CMK (cell line): ENCODE data around the gene TBC1D28.
"Not testable (repeated sequence)": the region's sequence is repeated elsewhere in the genome, so short reads cannot be mapped to it uniquely, and the experiment has no call there.

Experiments used
- DNase-seq: peaks from one replicate; pipeline ENCODE4 v3.0.0-alpha.2; 2010; ENCODE audit warnings: low read depth

Gene TBC1D28

DNA sequence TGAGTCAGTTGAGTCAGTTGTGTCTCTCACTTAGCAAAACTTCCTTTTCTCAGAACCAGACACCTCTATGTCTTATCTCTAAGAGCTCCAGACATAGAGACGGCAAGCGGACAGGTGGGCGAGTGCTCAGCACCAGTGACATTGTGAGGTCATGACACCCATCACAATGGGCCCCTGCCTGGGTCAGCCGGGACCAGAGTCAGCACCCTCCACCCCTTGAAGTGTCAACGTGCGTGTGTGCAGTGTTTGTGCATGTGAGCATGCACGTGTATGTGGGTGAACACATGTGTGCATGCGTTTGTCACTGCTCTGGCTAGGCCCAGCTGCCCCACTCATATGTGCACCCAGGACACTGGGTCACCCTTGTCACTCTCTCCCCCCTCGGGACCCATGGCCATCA, at the start of gene TBC1D28:
TSS of gene TBC1D28 (minus strand) at position 101 of the 400 bp plus-strand sequence. CDS start 3,039 bp downstream, outside the sequence.
- not testable (repeated sequence) for DNase-seq

DNA sequence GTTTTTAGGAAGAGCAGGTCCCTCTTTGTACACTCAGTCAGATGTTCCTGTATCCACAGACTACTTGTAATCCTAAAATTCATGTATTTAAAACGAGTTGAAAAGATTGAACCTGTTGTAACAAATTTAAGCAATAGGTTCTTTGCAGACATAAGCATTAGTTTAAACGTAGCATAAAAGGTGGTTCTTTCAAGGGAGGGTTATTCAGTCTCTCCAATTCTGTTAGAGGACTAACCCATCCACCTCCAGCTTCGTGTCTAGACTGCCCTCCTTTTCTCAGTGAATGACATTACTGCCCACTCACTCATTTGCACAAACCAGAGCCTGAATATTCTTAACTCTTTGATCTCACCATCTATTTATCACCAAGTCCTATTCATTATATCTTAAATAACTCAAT, 38.5 kb upstream of the TBC1D28 start:
- DNase-seq = not testable (repeated sequence)

- DNase-seq = peak; percentile 52
These were observed 37.8 kb upstream of the TBC1D28 start, which contains the start of gene FOXO3B for GRCh38 chr17:18681767-18682571. Gene FOXO3B, minus strand, starts transcription at chr17:18682314. Its CDS starts 663 bp downstream, at chr17:18681651.

DNA sequence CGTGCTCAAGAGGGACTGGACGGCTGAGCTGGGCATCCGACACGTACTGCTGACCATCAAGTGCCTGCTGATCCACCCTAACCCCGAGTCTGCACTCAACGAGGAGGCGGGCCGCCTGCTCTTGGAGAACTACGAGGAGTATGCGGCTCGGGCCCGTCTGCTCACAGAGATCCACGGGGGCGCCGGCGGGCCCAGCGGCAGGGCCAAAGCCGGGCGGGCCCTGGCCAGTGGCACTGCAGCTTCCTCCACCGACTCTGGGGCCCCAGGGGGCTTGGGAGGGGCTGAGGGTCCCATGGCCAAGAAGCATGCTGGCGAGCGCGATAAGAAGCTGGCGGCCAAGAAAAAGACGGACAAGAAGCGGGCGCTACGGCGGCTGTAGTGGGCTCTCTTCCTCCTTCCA, 33.2 kb upstream of the TBC1D28 start:
- not testable (repeated sequence) for DNase-seq

- DNase-seq = not testable (repeated sequence)
These were observed 32.7 kb upstream of the TBC1D28 start for GRCh38 chr17:18676928-18677327.

DNA sequence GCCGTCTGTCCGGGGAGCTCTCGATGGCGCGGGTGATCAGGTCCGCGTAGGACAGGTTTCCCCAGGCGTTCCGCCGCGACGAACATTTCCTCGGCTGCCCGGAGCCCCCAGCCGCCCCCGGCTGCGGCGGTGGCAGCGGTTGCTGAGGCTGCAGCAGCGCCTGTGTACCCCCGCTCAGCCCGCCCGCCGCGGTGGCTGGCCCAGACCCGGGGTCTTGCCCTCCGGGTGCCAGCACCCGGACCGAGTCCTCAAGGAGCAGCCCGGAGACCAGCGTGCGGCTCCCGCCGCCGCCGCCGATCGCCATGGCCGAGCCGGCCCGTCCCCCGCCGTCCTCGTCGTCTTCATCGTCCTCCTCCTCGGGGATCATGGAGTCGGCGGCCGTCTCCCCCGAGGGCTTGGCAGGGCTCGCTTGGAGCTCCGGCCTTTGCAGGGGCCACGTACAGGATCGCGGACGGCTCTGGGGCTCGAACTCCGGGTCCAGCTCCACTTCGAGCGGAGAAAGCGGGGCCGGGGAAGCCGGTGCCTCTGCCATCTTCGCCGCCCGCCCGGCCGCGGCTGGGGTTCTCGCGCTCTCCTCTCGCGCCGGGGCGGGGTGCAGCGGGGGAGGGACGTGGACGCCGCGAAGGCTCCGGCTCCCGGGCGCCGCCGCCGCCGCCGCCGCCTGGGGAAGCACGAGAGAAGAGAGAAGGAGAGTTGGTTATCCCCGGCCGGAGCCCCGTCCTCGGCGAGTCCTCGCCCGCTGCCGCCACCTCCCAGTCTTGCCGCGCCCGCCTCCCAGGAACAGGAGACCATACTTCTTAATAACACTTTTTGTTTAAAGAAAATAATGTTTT, 28.4 kb upstream of the TBC1D28 start:
- not testable (repeated sequence) for DNase-seq

DNA sequence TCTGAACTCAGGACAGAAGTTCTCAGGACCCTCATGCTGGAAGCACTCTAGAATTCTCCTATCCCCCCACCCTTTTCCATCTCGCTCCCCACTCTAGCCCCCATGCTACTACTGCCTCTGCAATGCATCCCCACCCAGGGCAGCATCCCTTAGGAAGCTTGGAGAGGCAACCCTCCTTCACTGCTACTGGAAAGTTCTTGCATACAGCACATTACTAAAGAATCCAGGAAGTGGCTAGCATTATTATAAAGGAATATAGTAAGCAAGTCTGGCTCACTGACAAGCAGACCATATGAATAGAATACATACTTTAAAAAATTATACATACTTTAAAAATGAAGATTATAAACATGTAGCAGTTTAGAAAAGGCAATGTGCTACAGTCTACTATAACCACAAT, 24.4 kb upstream of the TBC1D28 start:
- DNase-seq = not testable (repeated sequence)

DNA sequence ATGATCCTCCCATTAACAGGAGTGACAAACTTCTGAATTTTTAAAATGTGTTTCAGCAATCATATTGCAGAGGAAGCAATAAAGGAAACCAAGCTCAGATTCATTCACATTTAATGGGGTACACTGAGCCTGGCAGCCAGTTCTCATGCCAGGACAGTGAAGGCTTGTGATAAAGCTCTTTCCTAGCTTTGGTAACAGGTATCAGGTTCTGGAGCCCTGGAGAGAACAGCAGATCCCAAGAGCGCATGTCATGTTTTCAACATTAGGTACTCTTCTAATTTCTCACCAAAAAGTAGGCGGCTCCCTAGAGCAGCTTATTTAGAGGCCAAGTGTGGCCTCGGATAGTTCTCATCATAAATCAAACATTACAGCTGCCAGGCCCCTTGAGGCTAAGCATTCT, 23.3 kb upstream of the TBC1D28 start:
- not testable (repeated sequence) for DNase-seq

DNA sequence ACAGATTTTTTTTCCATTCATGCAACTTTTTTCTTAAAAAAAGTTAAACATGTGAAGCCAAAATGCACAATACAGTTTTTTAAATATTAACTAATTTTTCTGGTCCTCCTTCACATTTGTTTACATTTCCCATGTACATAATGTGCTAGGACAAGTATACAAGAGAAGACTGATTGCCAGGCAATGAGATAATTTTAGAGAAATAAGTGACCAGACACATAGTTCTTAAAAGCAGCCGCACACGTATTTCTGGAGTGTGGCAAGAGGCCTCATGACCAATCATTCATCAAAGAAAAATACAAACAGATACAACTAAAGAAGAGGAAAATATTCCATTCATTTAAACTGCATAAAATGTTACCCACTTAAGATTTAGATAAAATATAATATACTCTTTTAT, 22.1 kb upstream of the TBC1D28 start:
- not testable (repeated sequence) for DNase-seq

DNA sequence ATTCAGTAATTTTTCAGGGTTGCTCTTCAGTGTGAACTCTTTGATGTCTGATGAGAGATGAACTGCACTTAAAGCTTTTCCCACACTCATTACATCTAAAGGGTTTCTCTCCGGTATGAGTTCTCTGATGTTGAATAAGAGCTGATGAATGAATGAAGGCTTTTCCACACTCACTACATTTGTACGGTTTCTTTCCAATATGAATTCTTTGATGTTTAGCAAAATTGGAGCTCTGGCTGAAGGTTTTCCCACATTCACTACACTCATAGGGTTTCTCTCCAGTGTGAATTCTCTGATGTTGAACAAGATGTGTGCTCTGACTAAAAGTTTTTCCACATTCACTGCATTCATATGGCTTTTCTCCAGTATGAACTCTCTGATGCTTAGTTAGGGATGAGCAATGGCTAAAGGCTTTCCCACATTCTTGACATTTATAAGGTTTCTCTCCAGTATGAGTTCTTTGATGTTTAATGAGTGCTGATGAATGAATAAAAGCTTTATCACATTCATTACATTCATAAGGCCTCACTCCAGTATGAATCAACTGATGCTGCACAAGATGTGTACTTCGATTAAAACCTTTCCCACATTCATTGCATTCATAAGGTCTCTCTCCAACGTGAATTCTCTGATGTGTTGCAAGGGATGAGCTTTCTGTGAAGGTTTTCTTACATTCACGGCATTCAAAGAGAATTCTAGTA, 17.9 kb upstream of the TBC1D28 start:
- not testable (repeated sequence) for DNase-seq

- not testable (repeated sequence) for DNase-seq
These were observed 5.9 kb upstream of the TBC1D28 start for GRCh38 chr17:18650094-18650493.

DNA sequence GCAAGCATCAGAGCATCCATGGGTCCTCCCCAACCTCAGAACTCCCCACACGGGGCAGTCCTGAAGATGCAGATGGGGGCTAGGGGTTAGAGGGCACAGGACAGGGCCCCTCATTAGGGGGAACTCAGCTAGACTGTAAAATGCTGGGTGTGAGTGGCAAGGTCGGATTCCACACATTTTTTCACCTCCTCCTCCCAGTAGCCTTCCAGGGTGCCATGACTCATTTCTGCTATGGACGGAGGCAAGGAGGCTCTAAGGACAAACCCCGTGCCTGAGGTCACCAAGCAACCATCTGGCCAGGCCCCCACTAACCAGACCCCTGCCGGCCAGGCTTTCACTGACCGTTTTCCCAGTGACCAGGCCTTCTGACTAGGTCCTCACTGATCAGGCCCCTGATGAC, 1.1 kb downstream of the TBC1D28 start:
- DNase-seq = not testable (repeated sequence)

GRCh38 chr17:18638357-18638756, 5.8 kb downstream of the TBC1D28 start:
- not testable (repeated sequence) for DNase-seq

DNA sequence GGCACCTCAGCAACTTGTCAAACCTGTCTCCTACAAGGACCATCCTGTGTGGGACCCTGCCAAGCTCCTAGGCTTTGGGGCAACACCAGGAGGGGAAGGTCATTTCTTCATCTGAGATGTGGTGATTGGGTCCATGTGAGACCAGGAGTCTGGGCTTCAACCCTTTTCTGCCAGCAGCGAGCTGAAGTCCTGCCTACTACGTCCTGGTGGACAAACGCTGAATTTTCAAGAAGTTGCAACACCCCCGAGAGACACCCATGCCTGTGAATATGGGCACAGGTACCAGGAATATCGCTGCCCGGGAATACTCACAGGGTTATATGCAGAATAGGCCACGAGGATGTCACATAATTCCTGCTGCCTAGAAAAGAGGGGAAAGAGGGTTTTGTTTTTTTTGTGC, 8.0 kb downstream of the TBC1D28 start:
- not testable (repeated sequence) for DNase-seq

DNA sequence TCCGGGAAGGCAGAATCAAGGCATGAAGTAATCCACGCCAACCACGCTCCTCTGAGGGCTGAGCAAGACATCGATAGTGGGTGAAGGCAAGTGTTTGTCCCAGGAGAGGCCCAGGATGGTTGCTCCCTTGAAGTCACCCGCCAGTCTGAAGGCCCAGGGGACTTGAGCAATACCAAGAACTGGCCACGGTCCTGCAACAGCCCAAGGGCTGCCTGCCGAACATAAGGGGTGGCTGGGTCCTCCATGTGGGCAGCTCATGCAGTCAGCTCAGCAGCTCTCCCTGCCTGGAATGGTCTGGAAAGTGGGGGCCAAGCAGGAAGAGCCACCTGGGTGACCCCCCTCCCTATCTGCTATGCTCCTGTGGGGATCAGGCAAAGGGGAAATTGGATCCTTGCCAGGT, 8.4 kb downstream of the TBC1D28 start:
- DNase-seq = not testable (repeated sequence)

DNA sequence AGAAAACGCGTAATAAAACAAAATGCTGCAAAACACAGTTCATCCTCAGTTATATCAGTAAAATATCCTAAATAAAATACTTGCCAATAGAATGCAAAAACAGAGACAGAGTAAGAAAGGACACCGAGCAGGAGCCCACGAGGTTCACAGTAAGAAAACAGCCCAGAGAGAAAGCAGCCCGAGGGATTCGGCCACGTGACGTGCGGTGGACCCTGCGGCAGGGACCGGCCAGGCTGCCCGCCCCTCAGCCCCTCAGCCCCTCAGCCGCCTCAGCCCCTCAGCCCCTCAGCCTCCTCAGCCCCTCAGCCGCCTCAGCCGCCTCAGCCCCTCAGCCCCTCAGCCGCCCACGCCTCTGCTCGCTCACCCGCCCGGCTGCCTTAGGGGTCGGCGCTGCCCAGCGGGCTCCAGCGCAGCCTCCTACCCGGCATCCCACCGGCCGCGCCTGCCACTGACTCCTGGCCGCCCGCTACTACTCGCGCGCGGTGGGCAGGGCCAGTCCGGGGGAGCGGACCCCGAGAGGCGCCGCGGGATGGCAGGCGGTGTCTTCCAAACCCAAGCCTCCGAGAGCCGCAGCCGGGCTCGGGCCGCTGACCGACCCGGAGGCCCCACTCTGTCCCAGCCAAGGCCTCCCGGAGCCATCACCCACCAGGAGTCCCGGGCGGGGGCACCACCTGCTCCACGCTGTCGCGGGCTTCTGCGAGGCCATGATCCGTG, 9.5 kb downstream of the TBC1D28 start:
- not testable (repeated sequence) for DNase-seq

GRCh38 chr17:18626152-18626870, 17.9 kb downstream of the TBC1D28 start:
- DNase-seq = no peak

- peak; percentile 63 for DNase-seq
These were observed 18.6 kb downstream of the TBC1D28 start for GRCh38 chr17:18625509-18626104.

DNA sequence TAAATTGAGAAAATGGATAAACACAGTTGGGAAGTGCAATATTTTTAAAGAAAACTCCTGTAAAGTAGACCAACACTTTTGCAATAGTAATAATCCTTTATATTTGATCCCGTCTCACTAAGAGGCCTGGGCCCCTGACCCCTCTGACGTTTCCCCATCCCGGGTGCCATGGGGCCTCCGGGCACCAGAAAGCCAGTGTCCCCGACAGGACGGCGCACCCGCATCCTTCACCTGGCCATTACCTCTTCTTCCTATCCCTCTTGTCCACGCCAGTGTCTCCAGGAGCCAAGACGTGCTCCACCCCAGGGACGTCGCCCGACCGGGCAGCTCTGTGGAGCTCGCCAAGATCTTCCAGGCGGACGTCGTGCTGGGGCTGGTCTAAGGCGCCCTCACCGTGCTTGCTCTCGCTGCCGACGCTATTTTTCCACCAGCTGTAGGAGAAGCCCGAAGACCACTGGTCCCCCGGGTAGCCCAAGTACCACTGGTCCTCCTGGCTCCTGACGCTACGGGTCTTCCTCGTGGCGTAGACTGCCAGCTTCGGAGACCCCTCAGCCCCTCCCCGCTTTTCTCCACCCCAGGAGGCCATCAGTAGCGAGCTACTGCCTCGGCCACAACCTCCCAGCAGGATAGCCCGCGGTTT, 19.2 kb downstream of the TBC1D28 start:
- DNase-seq = peak; percentile 8

GRCh38 chr17:18617613-18618012, 26.6 kb downstream of the TBC1D28 start:
- DNase-seq = not testable (repeated sequence)
